Breast epithelium (tissue), 3 donors: Measurements from ENCODE around the gene TMTC2.

Experiments
- CTCF ChIP-seq, 3 donors: fragments of 450-650 bp; IDR thresholded peaks; one replicate each; pipeline ENCODE4 v1.5.1; 2016 to 2017; ENCODE audit warnings: antibody characterized with exemption in 3 of 3, mild to moderate bottlenecking in 3 of 3, moderate library complexity in 3 of 3
- POLR2A ChIP-seq: fragments of 450-650 bp; IDR thresholded peaks from one replicate; pipeline ENCODE4 v1.6.1; 2016; ENCODE audit warnings: antibody characterized with exemption, mild to moderate bottlenecking, moderate library complexity
- POLR2AphosphoS5 ChIP-seq, 3 donors: sonication (generic); formaldehyde crosslinking; IDR thresholded peaks; one replicate each; pipeline ENCODE4 v1.6.1; 2017; ENCODE audit warnings: antibody characterized with exemption in 3 of 3

DNA sequence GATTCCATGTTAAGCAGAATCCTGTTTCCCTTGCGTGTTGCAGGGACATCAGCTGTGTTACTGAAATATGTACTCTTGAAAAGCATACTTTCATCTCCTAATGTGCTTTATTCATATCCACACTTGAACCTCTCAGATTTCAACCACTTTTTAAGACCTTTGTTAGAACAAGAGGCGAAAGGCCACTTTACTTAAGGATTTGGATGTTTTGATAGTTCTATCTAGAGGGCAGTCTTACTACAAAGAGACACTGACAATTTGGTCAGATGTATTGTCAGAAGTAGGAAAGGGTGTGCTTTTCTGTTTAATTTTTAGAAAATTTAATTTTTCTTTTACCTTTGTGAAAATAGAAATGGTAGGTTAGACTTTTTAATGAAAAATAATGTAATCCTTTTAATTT lies 267.9 kb downstream of the TMTC2 start:
- no peak for TF ChIP-seq CTCF (IDR thresholded peaks at IDR 0.05)
- TF ChIP-seq POLR2A: no peak
- TF ChIP-seq POLR2AphosphoS5 (IDR thresholded peaks at IDR 0.05): no peak
